Stimulated activated naive CD4-positive, alpha-beta T cell treated with Interleukin-2 at 50 U/mL for 16 hours (primary cell): Measurements from ENCODE around the gene ATP2B2.
A peak's percentile ranks its signal among the peaks of the same experiment; 100 is the strongest.

Source experiments
- DNase-seq: peaks from one replicate; lab custom pipeline; 2025; lab: John Stamatoyannopoulos, UW

ATP2B2 gene

GRCh38 chr3:10294030-10294586, 211.3 kb downstream of the ATP2B2 start:
- no peak for DNase-seq

GRCh38 chr3:10292505-10293419, 212.6 kb downstream of the ATP2B2 start, which contains the start of gene GHRL:
GHRL (minus strand) TSS chr3:10292947; CDS start chr3:10290180, 2,767 bp downstream.
- DNase-seq: no peak

- no peak for DNase-seq
These were observed 213.7 kb downstream of the ATP2B2 start for GRCh38 chr3:10291641-10292040.

- DNase-seq: no peak
These were observed 214.8 kb downstream of the ATP2B2 start for GRCh38 chr3:10290481-10291176.

GRCh38 chr3:10289787-10290355, 215.5 kb downstream of the ATP2B2 start:
- DNase-seq: no peak

- no peak for DNase-seq
These were observed 216.3 kb downstream of the ATP2B2 start for GRCh38 chr3:10289077-10289476.

DNA sequence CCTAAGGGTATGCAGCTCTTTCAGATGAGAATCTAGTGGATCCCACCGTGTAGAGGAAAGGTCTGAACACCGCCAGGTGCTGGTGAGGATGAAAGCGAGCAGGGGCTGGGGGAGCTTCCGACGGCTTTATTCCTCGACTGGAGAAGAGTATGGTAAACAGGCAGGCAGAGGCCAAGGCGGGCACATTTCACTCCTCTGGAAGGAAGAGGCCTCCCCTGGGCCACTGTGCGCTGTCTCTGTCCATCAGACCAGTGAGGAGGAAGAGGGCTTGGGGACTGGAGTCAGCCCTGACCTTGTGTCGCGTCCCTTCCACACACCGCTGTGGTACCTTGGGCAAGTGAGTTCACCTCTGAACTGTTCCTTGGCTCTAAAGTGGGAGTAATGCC, 216.8 kb downstream of the ATP2B2 start:
- no peak for DNase-seq

DNA sequence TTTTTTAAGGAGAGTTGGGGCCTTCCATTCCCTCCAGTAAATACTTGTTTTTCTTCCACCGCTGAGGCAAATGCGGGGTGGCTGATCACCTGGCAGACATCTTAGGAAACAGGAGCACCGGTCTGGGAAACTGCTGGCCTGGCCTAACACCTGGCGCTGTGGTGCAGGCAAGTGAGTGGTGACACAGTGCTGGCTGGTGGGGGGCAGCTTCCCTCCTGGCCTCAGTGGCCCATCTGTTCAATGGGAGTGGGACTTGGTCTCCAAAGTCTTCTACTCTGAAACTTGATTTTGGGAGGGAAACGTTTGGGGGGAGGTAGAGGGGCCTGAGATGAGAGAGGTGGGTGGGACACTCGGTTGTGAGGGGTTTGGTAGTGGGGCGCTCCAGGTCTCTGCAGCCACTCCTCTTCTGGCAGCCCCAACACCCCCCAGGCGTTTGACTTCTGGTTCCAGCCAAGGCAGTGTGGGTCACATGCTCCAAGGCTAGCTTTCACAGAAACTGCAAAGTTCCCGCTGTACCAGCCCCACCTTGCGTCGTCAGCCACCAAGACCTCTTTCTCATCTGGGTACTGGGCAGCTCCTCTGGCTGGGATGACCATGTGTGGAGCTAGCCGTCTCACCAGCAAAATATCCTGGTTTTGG, 217.3 kb downstream of the ATP2B2 start:
- DNase-seq: no peak

DNA sequence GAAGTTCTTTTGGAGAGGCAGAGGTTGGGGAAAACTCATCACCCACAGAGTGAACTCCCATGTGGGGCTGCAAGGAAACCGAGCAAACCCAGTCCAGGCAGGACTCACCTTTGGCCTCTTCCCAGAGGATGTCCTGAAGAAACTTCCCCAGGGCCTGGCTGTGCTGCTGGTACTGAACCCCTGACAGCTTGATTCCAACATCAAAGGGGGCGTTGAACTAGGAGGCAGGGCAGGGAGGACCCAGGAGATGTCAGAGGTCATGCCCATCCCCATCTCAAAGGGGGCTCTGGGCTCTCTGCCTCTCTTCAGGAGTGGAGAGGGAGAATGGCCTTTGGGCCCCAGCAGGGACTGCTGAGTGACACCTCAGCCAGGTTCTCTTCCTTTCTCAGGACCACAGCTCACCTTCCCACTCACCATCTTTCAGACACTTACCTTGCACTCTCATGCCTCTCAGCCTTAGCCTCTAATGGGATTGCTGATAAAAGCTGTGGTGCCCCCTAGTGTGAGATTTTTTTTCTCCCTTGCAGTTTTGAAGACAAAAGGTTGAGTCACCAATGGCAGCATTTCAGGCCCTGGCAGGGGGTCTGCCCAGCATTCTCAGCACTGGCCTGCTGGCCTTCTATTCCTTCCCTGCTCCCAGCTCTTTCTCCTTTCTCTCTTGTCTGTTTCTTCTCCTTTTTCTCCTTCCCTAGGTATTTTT, 218.6 kb downstream of the ATP2B2 start:
- no peak for DNase-seq

DNA sequence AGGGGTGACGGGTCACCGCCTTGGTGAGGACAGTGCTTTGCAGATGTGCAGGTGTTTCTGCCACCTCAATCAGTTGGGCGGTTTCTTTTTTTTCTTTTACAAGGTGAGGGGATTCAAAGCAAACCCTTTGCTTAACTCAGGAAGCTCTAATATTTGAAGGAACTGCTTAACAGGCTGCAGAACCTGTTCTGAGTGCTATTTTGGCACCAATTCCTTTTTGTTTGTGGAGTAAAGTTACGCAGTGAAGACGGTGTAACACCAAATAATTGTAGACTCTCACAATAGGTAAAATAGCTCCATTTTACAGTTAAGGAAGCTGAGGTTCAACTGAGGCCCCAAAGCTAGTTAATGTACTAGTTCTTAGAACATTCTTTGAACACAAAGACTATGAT, 219.3 kb downstream of the ATP2B2 start:
- no peak for DNase-seq

DNA sequence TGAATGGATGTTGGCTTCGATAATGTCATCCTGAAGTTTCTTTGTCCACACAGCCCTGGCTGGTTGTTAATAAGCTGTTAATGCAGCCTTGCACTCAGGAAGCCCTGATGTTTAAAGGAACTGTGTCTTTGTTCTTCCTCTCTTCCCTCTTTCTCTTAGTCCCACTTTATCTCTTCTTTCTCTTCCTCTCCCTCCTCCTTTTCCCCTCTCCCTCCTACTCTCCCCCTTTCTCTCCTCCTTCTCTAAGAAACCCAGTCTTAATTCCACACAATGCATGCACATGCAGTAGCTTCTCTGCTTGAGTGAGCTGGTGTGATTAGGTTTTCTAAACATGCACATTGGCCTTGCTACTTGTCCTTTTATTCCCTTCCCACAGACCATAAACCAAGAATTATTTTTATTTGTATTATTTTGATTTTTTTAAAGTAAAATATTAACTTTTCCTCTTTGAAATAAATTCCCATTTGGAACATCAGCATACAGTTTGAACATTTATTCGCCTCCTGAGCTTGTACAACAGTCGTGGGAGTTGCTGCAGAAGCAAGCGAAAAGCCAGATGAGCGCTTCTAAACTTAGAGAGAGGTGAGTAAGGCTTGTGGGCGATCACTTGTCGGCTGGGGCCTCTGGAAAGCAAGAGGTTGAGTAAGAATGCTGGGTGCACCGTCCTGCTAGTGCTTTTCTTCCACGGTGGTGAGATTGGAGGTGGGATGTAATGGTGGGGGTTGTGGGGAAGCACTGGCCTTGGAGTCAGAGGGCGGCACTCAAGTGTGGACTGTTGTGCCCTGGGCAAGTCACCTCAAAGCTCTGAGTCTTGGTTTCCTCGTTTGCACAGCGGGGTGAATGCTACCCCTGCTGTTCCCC, 219.9 kb downstream of the ATP2B2 start:
- DNase-seq: no peak

DNA sequence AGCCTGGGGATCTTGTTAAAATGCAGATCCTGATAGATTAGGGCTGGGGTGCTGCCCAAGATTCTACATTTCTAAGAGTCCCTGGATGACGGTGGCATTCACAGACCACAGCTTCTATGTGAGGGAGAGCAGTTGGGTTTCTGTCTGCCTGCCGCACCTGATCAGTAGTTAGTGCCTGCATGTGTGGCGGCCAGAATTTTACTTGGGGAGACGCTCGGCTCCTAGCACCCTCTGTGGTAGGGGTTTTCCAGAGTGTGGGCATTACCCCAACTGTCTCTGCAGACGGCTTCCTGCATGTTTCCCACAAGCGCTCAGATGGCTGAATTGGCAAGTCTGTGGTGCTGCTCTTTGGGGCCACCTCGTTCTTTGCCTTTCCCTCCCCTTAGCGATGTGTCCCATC, 220.9 kb downstream of the ATP2B2 start:
- peak; percentile 33 for DNase-seq

- DNase-seq: no peak
These were observed 221.7 kb downstream of the ATP2B2 start for GRCh38 chr3:10283638-10284037.

GRCh38 chr3:10281951-10282350, 223.4 kb downstream of the ATP2B2 start:
- no peak for DNase-seq

GRCh38 chr3:10280571-10280970, 224.8 kb downstream of the ATP2B2 start:
- DNase-seq: no peak

GRCh38 chr3:10280177-10280529, 225.2 kb downstream of the ATP2B2 start:
- DNase-seq: no peak

- DNase-seq: no peak
These were observed 225.8 kb downstream of the ATP2B2 start for GRCh38 chr3:10279384-10280176.

GRCh38 chr3:10278501-10278900, 226.9 kb downstream of the ATP2B2 start:
- no peak for DNase-seq

DNA sequence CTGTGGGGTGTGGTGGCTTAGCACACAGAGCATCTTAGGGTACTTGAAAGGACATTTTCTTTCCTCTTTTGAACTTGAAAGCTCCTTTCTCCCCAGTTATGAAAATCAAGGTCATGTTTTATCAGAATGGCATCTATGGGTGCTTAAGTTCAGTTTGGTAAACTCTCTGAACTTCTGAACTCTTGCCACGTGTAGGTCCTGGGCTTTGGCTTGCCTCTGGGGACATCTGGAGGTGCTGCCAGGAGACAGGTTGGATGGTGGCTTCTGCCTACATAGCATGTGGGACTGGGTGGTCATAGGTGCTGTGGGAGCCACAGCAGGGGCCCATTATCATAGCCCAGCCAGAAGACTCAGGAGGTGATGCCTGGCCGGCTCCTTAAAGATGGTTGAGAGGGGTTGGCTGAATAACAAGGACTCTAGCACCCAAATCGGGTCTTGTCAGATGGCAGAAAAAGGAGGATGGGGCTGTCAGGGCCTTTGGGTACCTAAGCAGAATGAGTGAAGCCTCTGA, 228.2 kb downstream of the ATP2B2 start:
- DNase-seq: no peak

GRCh38 chr3:10274601-10275000, 230.8 kb downstream of the ATP2B2 start:
- no peak for DNase-seq
